Smooth muscle cell (in vitro differentiated cells): ENCODE results near the gene PTPRG. TPM values are rescaled to one million over a fixed set of nuclear protein-coding genes. Genes with fewer than 3 reads are reported as not detected.

Experiments
- DNase-seq: peaks from one replicate; lab custom pipeline; 2025; ENCODE audit not compliant: unreplicated experiment; lab: John Stamatoyannopoulos, UW
- H2AFZ ChIP-seq: fragments of 200-600 bp; sonication (generic); 2 replicates; pipeline ENCODE4 v1.6.0; 2016; ENCODE audit warnings: antibody characterized with exemption, low read depth, mild to moderate bottlenecking
- H3F3A ChIP-seq: fragments of 200-600 bp; sonication (generic); 2 replicates; pipeline ENCODE4 v1.6.0; 2017; ENCODE audit warnings: antibody characterized with exemption, low read depth
- H3K27ac ChIP-seq: fragments of 200-600 bp; sonication (generic); 2 replicates; pipeline ENCODE4 v1.5.1; 2016; ENCODE audit warnings: low read depth, mild to moderate bottlenecking
- H3K27me3 ChIP-seq: fragments of 200-600 bp; sonication (generic); 2 replicates; pipeline ENCODE4 v1.6.1; 2016; ENCODE audit warnings: low read depth, mild to moderate bottlenecking
- H3K36me3 ChIP-seq: fragments of 200-600 bp; sonication (generic); 2 replicates; pipeline ENCODE4 v1.5.1; 2016; ENCODE audit warnings: low read depth
- H3K4me1 ChIP-seq: fragments of 200-600 bp; sonication (generic); 2 replicates; pipeline ENCODE4 v1.5.1; 2016; ENCODE audit warnings: low read depth
- H3K4me2 ChIP-seq: fragments of 200-600 bp; sonication (generic); 2 replicates; pipeline ENCODE4 v1.6.0; 2016; ENCODE audit warnings: mild to moderate bottlenecking
- H3K4me3 ChIP-seq: fragments of 200-600 bp; sonication (generic); 2 replicates; pipeline ENCODE4 v1.5.1; 2016; ENCODE audit warnings: mild to moderate bottlenecking
- H3K79me2 ChIP-seq: fragments of 200-600 bp; sonication (generic); 2 replicates; pipeline ENCODE4 v1.6.0; 2016; ENCODE audit warnings: low read depth, mild to moderate bottlenecking
- H3K9ac ChIP-seq: fragments of 200-600 bp; sonication (generic); 2 replicates; pipeline ENCODE4 v1.6.0; 2016; ENCODE audit warnings: low read depth
- H3K9me3 ChIP-seq: fragments of 200-600 bp; sonication (generic); replicated peaks from 2 replicates; pipeline ENCODE4 v1.5.1; 2016; ENCODE audit warnings: low read depth
- H4K20me1 ChIP-seq: fragments of 200-600 bp; sonication (generic); 2 replicates; pipeline ENCODE4 v1.6.0; 2016; ENCODE audit warnings: low read depth
- WGBS: methylation state at CpG from one replicate; pipeline ENCODE4 v1.1.7; 2016; ENCODE audit warnings: low lambda C conversion rate; 5-methylcytosine and 5-hydroxymethylcytosine counted together
- polyA plus RNA-seq: library from polyadenylated mRNA; unstranded; fragments of >200 nt; fragmentation: Nextera tagmentation; extraction: Ambion mirVana; gene quantifications from 2 replicates; pipeline ENCODE4 v1.2.1, GENCODE V29; 2016
- total RNA-seq: library from RNA; depleted of rRNA; stranded (reverse); fragments of >200 nt; gene quantifications from 2 replicates; pipeline ENCODE4 v1.2.3, GENCODE V29; 2014
- TF ChIP-seq, protein P1 (sequence below): fragments of 200-600 bp; sonication (generic); IDR thresholded peaks from 2 replicates; pipeline ENCODE4 v1.5.1; 2017; ENCODE audit warnings: borderline replicate concordance, mild to moderate bottlenecking, antibody characterized with exemption; ENCODE audit not compliant: insufficient read depth, poor library complexity, severe bottlenecking

Gene PTPRG
- total and polyA plus RNA-seq, 2 experiments from 2014 or later: 21.2 to 87.3 TPM

GRCh38 chr3:62044874-62045411 lies 483.6 kb downstream of the PTPRG start:
- no peak for DNase-seq
- no peak overlapping the region for H3K27ac ChIP-seq
- H3K36me3 ChIP-seq: no peaks in the 10 kb centered on the region
- no peak overlapping the region for H3K4me3 ChIP-seq
- 75% methylated on average over 5 of the region's 5 CpGs for WGBS
- TF ChIP-seq, protein P1, sequence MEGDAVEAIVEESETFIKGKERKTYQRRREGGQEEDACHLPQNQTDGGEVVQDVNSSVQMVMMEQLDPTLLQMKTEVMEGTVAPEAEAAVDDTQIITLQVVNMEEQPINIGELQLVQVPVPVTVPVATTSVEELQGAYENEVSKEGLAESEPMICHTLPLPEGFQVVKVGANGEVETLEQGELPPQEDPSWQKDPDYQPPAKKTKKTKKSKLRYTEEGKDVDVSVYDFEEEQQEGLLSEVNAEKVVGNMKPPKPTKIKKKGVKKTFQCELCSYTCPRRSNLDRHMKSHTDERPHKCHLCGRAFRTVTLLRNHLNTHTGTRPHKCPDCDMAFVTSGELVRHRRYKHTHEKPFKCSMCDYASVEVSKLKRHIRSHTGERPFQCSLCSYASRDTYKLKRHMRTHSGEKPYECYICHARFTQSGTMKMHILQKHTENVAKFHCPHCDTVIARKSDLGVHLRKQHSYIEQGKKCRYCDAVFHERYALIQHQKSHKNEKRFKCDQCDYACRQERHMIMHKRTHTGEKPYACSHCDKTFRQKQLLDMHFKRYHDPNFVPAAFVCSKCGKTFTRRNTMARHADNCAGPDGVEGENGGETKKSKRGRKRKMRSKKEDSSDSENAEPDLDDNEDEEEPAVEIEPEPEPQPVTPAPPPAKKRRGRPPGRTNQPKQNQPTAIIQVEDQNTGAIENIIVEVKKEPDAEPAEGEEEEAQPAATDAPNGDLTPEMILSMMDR: no peak
- H3K9ac ChIP-seq: no peak overlapping the region
- no peak overlapping the region for H3K4me2 ChIP-seq
- H3K79me2 ChIP-seq: no peaks in the 10 kb centered on the region
- no peak overlapping the region for H2AFZ ChIP-seq
- no peaks in the 10 kb centered on the region for H3F3A ChIP-seq
- H3K27me3 ChIP-seq: no peaks in the 10 kb centered on the region
- peaks cover 57% of the 10 kb centered on the region for H4K20me1 ChIP-seq
- H3K9me3 ChIP-seq: no peaks in the 10 kb centered on the region
- H3K4me1 ChIP-seq: no peaks in the 10 kb centered on the region

GRCh38 chr3:62046326-62046725 lies 485.0 kb downstream of the PTPRG start:
- Histone ChIP-seq H3K4me3 (no peak overlapping the region), H3K4me2 (peak overlapping the region; percentile 2), H3K27ac (no peak overlapping the region), H3K4me1 (no peaks in the 10 kb centered on the region), H3K36me3 (no peaks in the 10 kb centered on the region), H3K27me3 (no peaks in the 10 kb centered on the region), H2AFZ (no peak overlapping the region), H3K9me3 (no peaks in the 10 kb centered on the region), H4K20me1 (peaks cover 62% of the 10 kb centered on the region), H3K9ac (no peak overlapping the region), H3K79me2 (no peaks in the 10 kb centered on the region), H3F3A (no peaks in the 10 kb centered on the region)
- TF ChIP-seq, protein P1: no peak
- no peak for DNase-seq

DNA sequence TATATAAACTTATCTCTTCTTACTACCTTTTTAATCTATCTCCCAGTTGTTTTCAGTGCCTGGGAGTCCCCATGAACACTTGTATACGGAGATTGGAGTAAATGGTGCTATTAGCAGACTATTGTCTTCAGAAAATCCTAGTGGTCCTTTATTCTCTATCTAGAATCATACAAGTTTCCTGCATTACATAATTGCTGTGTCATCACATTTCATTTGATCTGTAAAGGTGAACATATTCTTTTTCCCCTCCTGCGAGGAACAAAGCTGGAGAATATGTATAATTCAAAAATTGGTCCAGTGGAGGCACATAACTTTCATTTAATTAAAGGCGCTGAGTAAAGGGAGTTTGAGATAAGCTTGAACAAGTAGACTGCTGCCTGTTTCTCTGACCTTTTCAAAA lies 487.2 kb downstream of the PTPRG start:
- Histone ChIP-seq H3K4me2 (peak overlapping the region; percentile 38), H3F3A (no peaks in the 10 kb centered on the region), H4K20me1 (peaks cover 67% of the 10 kb centered on the region), H3K79me2 (no peaks in the 10 kb centered on the region), H2AFZ (no peak overlapping the region), H3K36me3 (no peaks in the 10 kb centered on the region), H3K9me3 (no peaks in the 10 kb centered on the region), H3K27me3 (no peaks in the 10 kb centered on the region), H3K4me3 (no peak overlapping the region), H3K9ac (no peak overlapping the region), H3K4me1 (no peaks in the 10 kb centered on the region), H3K27ac (no peak overlapping the region)
- TF ChIP-seq, protein P1: no peak
- 92% methylated on average over 3 of the region's 3 CpGs for WGBS
- DNase-seq: no peak

DNA sequence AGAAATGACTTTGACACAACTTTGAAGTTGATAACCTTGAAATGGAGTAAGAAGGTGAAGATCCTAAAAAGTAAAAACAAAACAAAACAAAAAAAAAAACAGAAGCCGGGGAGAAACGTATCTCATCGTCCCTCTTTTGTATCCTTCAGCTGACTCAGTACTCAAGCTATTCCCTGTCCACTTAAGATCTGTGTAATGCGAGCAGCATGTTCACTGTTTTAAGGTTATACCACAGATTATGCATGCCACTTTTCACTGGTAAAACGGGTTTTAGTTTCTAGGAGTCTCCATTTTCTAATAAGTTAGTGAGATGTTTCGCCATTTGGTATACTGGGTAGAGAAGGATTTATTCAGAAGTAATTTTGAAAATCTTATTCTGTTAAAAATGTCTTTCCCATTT lies 487.7 kb downstream of the PTPRG start:
- Histone ChIP-seq H3F3A (no peaks in the 10 kb centered on the region), H3K27me3 (no peaks in the 10 kb centered on the region), H3K4me1 (no peaks in the 10 kb centered on the region), H3K4me3 (no peak overlapping the region), H3K27ac (no peak overlapping the region), H2AFZ (no peak overlapping the region), H4K20me1 (peaks cover 71% of the 10 kb centered on the region), H3K79me2 (no peaks in the 10 kb centered on the region), H3K9me3 (no peaks in the 10 kb centered on the region), H3K36me3 (no peaks in the 10 kb centered on the region), H3K9ac (no peak overlapping the region), H3K4me2 (peak overlapping the region; percentile 38)
- no peak for DNase-seq
- TF ChIP-seq, protein P1: no peak
- WGBS: 49% methylated on average over 6 of the region's 6 CpGs
